Uterus (tissue), 2 donors: Measurements from ENCODE around the gene AKR7A2.
"Not testable (repeated sequence)": the region's sequence is repeated elsewhere in the genome, so short reads cannot be mapped to it uniquely, and the experiment has no call there.

Experiments used
- POLR2A ChIP-seq, 2 donors: fragments of 450-650 bp; IDR thresholded peaks; one replicate each; pipeline ENCODE4 v1.6.1; 2016; ENCODE audit warnings: antibody characterized with exemption in 2 of 2, mild to moderate bottlenecking in 1 of 2, moderate library complexity in 1 of 2
- TF ChIP-seq, protein P1 (sequence below), 4 experiments: fragments of 200-600 bp in 2 of 4; fragments of 450-650 bp in 2 of 4; sonication (generic) in 2 of 4; IDR thresholded peaks; one replicate each; pipeline ENCODE4 v1.5.1; 2016 to 2019; ENCODE audit warnings: antibody characterized with exemption in 4 of 4, mild to moderate bottlenecking in 2 of 4, moderate library complexity in 1 of 4

DNA sequence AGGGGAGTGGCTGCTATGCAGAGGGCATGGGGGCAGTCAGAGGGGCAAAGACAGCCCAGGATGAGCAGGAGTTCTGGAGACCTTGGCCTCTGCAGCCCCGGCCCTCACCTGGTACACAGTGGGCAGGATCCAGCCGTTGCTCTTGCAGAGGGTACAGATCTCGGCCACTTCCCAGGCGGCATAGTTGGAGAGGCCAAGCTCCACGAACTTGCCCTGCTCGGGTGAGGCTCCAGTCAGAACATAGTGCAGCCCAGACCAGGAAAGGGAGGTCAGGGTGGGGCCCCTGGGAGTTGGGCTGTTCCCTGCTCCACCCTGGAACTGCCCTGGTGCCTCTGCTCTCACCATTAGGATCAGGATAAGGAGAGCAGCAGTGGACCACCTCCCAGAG is 41.6 kb downstream of the AKR7A2 start:
- TF ChIP-seq, protein P1, sequence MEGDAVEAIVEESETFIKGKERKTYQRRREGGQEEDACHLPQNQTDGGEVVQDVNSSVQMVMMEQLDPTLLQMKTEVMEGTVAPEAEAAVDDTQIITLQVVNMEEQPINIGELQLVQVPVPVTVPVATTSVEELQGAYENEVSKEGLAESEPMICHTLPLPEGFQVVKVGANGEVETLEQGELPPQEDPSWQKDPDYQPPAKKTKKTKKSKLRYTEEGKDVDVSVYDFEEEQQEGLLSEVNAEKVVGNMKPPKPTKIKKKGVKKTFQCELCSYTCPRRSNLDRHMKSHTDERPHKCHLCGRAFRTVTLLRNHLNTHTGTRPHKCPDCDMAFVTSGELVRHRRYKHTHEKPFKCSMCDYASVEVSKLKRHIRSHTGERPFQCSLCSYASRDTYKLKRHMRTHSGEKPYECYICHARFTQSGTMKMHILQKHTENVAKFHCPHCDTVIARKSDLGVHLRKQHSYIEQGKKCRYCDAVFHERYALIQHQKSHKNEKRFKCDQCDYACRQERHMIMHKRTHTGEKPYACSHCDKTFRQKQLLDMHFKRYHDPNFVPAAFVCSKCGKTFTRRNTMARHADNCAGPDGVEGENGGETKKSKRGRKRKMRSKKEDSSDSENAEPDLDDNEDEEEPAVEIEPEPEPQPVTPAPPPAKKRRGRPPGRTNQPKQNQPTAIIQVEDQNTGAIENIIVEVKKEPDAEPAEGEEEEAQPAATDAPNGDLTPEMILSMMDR (IDR thresholded peaks at IDR 0.05): not testable (repeated sequence)
- TF ChIP-seq POLR2A (IDR thresholded peaks at IDR 0.05): not testable (repeated sequence)
